ENCODE measurements around the gene IWS1.
"Not testable (repeated sequence)": the region's sequence is repeated elsewhere in the genome, so short reads cannot be mapped to it uniquely, and the experiment has no call there.

The IWS1 gene

DNA sequence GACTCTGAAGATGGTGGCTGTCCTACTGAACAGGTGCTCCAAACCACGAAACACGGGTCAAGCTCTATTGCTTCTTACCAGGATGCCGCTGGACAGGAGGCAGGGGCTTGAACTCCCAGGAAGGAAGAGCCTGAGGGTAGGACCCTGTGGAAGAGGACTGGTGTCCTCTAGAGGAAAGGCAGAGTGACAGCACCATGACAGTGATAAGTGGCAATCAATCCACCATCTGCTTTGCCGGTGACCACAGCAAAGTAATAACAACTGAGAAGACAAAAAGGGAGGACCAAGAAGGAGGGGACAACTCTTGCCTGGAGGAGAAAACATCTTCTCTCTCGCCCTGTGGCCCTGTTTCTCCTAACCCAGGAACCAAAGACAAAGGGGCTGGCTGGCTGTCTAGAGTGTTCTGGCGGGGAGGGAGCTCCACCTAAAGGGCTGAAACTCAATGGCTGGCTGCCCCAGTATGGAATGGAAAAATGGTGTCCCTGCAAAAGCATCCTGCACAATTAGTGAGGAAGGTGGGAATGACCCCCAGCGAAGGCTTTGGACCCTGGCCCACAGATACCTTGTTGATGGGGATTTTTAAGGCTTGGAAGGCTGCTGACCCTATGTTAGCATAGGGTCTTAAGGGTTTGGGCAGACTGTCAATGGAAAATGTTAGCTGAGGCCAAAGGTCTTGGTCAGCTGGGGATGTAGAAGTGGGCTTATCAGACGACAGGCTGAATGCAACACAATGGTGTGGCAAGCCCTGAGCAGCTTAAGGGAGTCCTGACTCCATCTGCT lies 72.7 kb downstream of the IWS1 start:
- no peak for FAIRE-seq

DNA sequence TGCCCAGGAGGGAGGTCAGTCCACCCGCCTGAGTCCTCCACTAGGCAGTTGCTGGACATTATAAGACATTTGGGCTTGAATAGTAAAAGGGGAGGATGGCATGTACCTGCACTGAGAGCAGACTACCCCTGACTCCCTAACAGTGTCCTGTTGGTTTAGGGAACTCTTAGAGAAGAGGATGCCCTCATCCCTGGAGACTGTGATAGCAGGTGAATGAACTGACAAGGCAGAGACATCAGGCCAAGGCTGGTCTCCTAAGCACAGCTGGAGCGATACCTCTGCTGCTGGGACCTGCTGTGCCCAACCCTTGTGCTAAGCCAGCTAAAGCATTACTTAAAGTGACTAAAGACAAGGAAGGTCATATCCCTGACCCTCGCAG lies 73.3 kb downstream of the IWS1 start:
- FAIRE-seq: no peak

DNA sequence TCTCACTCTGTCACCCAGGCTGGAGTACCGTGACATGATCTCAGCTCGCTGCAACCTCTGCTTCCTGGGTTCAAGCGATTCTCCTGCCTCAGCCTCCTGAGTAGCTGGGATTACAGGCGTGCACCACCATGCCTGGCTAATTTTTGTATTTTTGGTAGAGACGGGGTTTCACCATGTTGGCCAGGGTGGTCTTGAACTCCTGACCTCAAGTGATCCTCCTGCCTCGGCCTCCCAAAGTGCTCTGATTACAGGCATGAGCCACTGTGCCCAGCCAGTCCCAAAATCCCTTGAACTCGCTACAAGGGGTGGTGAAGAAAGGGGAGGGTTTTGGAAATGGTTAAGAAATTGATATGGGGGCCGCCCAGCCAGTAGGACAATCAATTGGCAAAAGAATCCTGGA lies 73.9 kb downstream of the IWS1 start:
- FAIRE-seq: not testable (repeated sequence)

DNA sequence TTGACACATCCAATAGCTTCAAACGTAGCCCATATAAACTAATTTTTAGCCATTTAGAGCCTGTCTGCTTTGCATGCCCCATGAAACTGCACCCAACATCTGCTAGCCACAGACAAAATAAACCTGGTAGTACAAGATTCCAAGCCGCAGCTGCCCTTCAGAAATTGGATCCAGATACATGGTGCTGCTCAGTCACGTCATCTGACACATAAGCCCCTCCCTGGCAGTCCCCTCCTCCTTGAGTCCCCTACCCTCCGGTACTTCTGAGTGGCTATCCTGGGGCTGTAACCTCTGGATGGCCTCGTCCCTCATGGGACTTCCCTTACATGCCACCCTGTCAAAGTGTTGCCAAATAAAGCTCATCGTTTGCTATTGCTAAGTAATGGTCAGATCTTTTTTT lies 74.3 kb downstream of the IWS1 start:
- FAIRE-seq: no peak

DNA sequence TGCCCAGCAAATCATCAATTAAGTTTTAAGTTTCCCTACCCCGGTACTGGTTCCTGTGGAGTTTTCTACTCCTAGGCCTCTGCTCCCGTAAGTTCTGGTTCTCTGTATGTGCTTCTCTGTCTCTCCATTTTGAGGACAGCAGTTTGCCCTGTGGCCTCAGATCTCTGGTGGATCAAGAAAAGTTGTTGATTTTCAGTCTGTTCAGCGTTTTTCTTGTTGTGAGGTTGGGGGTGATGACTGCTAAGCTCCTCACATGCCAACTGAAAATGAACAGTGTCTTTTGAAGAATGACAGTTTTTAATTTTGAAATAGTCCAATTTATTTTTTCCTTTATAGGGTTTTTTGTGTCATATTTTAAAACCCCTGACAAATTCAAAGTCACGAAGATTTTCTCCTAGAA lies 76.4 kb downstream of the IWS1 start:
- FAIRE-seq: no peak

DNA sequence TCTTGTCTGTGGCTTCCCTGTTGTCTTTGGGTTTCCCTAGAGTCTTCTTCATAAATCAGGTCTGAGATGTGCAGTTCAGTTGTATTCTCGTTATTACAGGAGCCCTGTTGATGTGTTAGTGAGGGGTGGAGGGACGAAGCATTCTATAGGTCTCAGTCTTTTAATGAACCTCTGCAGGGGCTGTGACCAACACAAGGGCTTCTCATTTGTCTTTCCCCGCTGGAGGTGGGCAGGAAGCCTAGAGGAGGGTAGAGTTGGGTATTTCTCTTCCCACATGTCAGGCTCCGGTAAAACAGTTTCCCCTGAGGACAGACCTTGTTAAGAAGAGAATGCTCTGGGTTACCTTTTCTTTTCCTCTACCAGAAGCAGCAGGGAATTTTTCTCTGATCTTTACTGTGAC lies 76.9 kb downstream of the IWS1 start:
- no peak for FAIRE-seq

DNA sequence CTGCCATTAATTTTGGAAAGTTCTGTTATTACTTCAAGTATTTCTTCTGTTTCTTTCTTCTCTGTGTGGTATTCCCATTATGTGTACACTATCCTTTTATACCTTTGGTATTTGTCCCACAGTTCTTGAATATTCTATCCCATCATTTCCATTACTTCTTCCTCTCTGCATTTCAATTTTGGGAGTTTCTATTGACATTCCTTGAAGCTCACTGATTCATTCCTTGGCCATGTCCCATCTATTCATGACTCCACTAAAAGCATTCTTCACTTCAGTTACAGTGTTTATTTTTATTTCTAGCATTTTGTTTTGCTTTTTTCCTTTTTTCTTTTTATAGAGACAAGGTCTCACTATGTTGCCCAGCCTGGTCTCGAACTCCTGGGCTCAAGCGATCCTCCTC lies 77.8 kb downstream of the IWS1 start:
- no peak for FAIRE-seq

DNA sequence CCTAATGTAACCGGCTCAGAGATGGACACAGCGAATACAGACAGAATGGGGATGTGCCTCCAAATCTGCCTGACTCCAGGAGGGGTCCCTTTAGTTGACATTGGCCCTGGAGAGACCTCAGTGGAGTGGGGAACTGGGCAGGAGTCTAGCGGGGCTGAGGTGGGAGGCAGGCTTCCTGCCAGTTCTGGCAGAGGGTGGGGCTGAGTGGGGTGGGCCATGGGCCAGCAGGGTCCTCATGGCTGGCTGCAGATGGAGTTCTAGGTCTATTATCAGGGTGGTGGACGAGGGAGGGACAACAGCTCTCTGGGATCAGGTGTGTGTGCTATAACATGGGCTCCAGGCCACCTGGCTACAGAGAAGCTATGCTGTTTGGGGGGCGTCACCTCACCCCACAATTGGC lies 86.9 kb downstream of the IWS1 start:
- no peak for FAIRE-seq

DNA sequence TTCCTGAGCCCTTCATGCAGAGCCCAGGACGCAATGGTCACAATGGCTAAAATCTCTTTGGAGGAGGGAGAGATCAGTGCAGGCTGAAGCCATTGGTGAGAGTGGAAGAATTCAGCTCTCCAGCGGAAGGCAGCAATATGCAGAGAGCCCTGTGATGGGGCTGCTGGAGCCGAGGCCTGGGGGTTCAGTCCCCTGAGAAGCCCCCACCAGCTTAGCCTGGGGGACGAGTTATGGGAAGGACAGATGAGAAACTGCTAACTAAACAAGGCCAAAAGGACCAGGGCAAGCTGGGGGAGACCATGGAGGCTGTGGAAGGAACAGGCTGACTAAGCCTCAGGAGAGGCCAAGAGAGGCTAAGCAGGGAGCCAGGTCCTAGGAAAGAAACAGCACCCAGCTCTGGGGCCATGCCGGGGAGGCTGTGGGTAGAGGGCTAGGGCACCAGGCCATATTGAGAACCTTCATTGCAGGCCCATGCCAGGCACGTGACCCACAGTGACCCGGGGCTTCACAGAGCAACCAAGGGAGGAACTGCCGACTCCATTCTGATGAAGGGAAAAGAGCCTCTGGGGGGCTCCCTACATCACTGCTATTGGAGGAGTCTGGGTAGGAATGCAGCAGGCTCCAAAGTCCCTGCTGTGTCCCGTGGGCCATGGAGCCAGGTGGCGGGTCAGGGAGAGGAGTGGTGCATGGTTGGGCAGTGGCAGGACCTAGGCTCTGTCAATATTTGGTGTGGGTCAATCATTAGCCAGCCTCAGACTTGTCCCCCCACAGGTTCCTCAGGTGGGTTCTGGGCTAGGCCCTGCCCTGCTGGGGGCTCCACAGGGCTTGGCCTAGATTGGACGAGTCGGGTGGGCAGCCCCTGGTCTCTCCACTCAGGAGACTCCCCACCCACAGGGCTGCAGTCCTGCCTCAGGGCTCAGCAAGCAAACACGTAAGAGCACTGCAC lies 88.2 kb downstream of the IWS1 start:
- FAIRE-seq: no peak

DNA sequence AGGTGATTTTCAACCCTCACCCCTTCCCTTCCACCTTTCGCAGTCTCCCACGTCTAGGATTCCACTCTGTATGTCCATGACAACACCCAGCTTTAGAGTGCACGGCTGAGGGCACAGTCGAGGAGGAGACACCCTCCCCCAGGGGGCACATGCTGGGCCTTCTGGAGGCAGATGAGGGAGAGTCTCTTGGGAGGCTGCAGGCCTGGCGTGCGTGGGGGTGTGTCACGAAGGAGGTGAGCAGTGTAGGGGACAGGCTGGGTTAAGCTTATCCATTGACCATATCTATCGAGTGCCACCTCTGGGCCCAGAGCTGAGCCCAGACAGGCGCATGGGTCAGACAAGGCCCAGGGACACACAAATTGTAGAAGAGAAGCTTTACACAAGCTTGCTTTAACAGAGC lies 89.2 kb downstream of the IWS1 start:
- no peak for FAIRE-seq

DNA sequence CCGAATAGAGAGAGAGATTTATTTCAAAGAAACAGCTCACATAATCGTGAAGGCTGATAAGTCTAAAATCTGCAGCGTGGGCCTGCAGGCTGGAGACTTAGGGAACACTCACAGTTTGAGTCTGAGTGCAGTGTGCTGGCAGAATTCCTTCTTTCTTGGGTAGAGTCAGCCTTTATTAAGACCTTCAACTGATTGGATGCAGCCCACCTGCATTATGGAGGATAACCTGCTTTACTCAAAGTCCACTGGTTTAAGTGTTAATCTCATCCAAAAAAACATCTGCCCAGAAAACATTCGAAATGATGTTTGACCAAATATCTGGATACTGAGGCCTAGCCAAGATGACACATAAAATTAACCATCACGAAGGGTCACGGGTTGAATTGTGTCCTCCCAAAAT lies 91.8 kb downstream of the IWS1 start:
- no peak for FAIRE-seq

DNA sequence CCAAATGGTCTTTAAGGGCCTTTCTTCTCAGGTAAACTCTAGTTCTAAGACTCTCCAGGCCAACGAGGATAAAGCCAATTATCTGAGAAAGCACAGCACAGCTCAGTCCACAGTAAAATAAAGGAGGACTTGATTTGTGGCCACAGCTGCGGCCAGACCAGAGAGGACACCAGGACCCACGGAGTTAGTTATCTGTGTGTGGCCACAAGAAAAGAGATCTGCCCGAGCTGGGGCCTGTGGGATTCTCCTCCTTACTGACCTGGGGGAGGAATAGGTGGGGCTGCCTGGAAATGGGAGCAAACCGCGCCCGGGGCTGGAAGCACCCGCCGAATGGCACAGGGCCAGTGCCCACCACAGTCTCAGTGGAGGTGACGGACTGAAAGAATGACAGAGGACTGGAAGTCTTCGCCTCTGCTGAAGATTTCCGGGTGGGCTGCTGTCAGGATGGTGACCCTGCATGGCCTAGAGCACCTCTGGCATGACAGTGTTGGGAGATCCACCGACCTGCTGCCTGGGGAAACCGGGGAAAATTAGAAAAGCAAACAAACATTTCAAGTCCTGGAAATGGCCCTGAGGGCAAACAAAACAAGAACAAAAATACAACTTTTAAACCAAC lies 94.8 kb downstream of the IWS1 start:
- no peak for FAIRE-seq

All from colon (tissue), 2 donors.